Measurements from ENCODE around the gene DNAH14.
"Not testable (repeated sequence)": the region's sequence is repeated elsewhere in the genome, so short reads cannot be mapped to it uniquely, and the experiment has no call there.

Gene DNAH14

DNA sequence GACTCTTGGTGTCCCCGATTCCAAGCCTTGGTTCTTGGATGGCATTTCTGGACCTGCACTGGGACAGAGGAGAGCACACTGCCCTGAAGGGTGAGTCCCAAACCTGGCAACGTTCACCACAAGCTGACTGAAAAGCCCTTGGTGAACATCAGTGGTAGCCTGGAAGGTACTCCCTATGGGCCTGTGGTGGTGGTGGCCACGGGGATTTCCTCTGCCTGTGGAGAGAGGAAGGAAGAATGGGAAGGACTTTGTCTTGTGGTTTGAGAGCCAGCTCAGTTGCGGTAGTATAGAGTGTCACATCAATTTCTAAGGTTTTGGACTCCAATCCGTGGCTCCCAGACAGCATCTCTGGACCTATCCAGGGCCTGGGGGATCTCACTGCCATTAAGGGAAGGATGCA lies 50.7 kb downstream of the DNAH14 start:
- TF ChIP-seq, protein P1, sequence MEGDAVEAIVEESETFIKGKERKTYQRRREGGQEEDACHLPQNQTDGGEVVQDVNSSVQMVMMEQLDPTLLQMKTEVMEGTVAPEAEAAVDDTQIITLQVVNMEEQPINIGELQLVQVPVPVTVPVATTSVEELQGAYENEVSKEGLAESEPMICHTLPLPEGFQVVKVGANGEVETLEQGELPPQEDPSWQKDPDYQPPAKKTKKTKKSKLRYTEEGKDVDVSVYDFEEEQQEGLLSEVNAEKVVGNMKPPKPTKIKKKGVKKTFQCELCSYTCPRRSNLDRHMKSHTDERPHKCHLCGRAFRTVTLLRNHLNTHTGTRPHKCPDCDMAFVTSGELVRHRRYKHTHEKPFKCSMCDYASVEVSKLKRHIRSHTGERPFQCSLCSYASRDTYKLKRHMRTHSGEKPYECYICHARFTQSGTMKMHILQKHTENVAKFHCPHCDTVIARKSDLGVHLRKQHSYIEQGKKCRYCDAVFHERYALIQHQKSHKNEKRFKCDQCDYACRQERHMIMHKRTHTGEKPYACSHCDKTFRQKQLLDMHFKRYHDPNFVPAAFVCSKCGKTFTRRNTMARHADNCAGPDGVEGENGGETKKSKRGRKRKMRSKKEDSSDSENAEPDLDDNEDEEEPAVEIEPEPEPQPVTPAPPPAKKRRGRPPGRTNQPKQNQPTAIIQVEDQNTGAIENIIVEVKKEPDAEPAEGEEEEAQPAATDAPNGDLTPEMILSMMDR (IDR thresholded peaks at IDR 0.05; ENCODE audit: borderline replicate concordance, insufficient read depth, low read depth, low read length): no peak
- H3K4me3 ChIP-seq (ENCODE audit: low read depth, low read length): no peak overlapping the region

DNA sequence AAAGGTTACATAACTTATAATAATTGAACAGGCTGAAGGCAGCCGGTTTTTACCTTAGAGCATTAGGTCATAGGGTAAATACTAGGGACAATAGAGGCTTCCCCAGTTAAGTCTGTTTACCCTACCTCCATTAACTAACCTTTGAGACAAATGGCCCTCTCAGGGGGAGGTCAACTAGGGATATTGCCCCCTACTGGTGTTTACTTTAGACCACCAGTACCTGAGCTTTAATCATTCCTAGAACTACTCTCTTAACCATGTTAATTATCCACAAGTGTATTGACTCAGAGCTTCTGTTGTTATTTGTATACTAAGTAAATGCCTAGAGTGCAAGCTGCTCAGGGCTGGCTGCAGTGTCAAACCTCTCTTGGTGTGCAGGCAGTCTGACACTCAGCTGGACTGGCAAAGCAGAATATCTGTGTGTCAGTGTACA lies 52.5 kb downstream of the DNAH14 start:
- H3K4me3 ChIP-seq (ENCODE audit: low read depth, low read length): not testable (repeated sequence)

DNA sequence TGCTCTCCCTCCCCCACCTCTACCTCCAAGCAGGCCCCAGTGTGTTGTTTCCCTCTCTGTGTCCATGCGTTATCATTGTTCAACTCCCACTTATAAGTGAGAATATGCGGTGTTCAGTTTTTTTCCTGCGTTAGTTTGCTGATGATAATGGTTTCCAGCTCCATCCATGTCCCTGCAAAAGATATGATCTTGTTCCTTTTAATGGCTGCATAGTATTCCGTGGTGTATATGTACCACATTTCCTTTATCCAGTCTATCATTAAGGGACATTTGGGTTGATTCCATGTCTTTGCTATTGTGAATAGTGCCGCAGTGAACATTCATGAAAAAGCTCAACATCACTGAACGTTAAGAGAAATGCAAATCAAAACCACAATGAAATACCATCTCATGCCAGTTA lies 58.6 kb downstream of the DNAH14 start:
- H3K4me3 ChIP-seq (ENCODE audit: low read depth, low read length): no peak overlapping the region
- TF ChIP-seq, protein P1 (IDR thresholded peaks at IDR 0.05; ENCODE audit: borderline replicate concordance, insufficient read depth, low read depth, low read length): no peak

DNA sequence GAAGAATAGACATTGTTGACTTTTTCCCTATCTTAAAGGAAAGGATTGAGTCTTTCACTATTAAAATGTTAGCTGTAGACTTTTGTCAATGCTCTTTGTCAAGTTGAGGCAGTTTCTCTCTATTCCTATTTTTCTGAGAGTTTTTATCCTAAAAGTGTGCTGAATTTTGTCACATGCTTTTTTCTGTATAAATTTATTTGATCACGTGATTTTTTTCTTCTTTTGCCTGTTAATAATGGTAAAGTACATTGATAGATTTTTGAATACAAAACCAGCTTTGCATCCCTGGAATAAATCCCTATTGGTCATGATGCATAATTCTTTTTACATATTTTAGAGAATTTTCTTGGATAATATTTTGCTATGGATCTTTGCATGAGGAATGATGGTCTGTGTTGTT lies 60.1 kb downstream of the DNAH14 start:
- H3K4me3 ChIP-seq (ENCODE audit: low read depth, low read length): no peak overlapping the region
- TF ChIP-seq, protein P1 (IDR thresholded peaks at IDR 0.05; ENCODE audit: borderline replicate concordance, insufficient read depth, low read depth, low read length): no peak

DNA sequence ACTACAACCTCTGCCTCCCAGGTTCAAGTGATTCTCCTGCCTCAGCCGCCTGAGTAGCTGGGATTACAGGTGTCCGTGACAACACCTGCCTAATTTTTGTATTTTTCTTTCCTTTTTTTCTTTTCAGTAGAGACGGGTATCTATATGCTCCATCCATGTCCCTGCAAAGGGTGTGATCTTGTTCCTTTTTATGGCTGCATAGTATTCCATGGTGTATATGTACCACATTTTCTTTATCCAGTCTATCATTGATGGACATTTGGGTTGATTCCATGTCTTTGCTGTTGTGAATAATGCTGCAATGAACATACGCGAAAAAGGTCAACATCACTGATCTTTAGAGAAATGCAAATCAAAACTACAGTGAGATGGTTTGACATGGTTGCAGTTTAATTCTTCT lies 62.1 kb downstream of the DNAH14 start:
- H3K4me3 ChIP-seq (ENCODE audit: low read depth, low read length): not testable (repeated sequence)

DNA sequence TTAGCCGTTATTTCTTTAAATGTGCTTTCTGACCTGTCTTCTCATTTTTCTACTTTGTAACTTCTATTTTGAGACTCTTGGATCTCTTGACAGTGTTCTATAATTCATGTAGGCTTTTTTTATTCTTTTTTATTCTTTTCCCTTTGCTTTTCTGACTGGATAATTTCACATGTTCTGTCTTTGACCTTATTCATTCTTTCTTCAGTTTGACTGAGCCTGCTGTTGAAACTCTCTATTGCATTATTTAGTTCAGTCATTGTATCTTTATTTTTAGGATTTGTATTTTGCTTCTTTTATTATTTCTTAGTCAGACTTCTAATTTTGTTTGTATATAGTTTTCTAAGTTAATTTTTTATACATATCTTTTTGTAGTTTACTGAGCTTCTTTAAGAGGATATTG lies 66.1 kb downstream of the DNAH14 start:
- TF ChIP-seq, protein P1 (IDR thresholded peaks at IDR 0.05; ENCODE audit: borderline replicate concordance, insufficient read depth, low read depth, low read length): no peak
- no peak overlapping the region for H3K4me3 ChIP-seq (ENCODE audit: low read depth, low read length)

DNA sequence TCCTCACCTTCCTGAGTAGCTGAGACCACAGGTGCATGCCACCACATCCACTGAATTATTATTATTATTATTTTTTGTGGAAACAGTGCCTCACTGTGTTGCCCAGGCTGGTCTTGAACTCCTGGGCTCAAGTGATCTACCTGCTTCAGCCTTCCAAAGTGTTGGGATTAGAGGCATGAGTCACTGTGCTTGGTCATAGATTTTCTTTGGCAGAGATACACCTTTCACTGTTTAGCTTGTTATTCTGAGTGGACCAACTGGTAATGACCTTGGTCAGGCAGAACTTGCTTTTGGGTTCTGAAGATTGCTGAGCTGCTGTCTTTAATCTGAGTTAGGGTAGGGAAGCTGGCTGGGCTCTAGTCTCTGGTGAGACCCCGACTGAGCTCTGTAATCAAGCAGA lies 66.8 kb downstream of the DNAH14 start:
- no peak overlapping the region for H3K4me3 ChIP-seq (ENCODE audit: low read depth, low read length)
- TF ChIP-seq, protein P1 (IDR thresholded peaks at IDR 0.05; ENCODE audit: borderline replicate concordance, insufficient read depth, low read depth, low read length): no peak

DNA sequence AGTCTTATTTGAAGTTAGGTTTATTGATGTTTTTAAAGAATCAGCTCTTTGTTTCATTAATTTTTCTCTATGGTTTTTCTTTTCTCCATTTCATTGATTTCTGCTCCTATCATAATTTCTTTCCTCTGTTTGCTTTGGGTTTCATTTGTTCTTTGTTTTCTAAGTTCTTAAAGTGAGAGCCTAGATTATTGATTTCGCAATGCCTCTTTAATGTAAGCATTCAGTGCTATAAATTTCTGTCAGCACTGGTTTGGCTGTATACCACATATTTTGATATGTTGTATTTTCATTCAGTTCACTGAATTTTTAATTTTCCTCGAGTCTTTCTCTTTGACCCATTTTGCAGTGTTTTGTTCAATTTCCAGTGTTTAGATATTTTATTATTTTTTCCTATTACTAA lies 68.7 kb downstream of the DNAH14 start:
- H3K4me3 ChIP-seq (ENCODE audit: low read depth, low read length): no peak overlapping the region
- TF ChIP-seq, protein P1 (IDR thresholded peaks at IDR 0.05; ENCODE audit: borderline replicate concordance, insufficient read depth, low read depth, low read length): no peak
